ENCODE results near the gene NOP58. TPM values are rescaled to one million over a fixed set of nuclear protein-coding genes. Genes with fewer than 3 reads are reported as not detected.
"Not testable (repeated sequence)": the region's sequence is repeated elsewhere in the genome, so short reads cannot be mapped to it uniquely, and the experiment has no call there.

Gene NOP58
- total RNA-seq, 1 experiment from 2014 or later: 73.4 TPM

DNA sequence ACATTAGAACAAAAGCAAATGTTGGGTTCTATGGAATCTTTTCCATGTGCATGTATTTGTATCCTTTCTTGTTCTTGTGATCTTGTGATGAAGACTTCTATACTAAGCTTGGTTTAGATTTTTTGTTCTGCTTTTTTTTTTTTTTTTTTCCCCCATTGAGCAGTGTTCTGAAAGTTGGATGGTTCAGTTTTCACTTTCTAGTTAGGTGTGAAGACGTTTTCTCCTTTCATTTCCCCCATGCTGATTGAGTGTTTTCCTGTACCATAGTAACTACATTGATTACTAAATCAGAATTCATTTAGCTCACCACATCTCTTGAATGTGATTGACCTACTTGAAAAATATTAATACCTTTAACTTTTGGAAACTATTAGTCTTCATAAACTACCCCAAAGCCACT is 34.1 kb downstream of the NOP58 start:
- DNase-seq (ENCODE audit: low spot score): no peak

DNA sequence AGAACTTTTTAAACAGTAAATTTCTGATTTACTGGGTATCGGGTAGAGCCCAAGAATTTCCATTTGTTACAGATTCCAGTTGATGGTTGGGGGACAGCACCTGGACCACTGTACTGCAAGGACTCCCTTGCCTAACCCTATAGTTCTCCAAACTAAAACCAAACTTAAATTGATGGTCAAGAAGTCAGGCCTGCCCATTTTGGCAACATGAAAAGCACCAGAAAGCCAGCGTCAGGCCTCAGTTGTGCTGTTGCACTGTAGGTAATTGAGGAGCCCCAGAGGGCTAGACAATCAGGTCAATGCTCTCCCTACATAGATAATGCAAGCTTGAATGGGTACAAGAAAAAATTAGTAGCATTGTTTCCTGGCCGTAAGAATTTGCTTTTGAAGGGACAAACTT is 40.5 kb downstream of the NOP58 start:
- DNase-seq (ENCODE audit: low spot score): no peak

DNA sequence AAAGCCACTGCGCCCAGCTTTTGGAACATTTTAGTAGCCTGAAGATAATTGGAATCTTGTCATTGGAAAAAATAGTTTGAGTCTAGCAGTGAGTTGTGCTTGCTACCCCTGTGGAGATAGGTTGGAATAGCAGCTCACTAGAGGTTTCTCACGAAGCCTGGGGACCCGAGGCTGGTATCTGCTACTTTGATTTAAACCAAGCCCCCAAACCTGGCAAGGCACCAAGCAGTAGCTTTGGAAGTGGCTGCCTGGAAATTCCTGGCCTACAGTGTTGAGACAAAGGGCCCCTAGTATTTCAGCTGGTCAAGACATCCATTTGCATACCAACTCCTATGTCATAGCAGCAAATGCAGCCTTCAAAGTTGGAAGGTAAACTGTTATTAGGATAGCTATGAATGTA is 42.1 kb downstream of the NOP58 start:
- no peak for DNase-seq (ENCODE audit: low spot score)

DNA sequence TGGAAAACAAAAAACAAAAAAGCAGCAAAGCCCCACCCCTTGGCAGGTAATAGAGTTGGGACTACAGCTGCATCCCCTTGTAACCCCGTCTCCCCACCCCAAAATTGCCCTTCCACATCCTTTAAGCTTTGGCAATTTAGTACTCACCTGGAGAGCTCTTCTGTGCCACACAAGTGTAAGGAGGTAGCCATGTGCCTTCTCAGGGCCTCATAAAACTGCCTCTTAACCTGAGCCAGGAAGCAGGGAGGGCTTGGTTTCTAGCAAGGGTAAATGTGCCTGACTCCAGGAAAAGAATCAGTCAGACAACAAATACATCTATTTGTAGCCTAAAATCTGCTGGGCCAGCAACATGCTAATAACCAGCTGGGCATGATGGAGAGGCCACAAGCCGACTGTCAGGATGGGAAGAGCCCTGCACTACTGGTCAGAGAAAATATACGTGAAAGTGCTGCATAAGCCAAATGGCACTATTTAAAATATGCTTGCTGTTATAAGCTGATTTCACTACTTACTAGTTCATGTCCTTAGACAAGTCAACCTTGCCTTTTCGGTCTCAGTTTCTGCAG is 46.3 kb downstream of the NOP58 start:
- no peak for DNase-seq (ENCODE audit: low spot score)

DNA sequence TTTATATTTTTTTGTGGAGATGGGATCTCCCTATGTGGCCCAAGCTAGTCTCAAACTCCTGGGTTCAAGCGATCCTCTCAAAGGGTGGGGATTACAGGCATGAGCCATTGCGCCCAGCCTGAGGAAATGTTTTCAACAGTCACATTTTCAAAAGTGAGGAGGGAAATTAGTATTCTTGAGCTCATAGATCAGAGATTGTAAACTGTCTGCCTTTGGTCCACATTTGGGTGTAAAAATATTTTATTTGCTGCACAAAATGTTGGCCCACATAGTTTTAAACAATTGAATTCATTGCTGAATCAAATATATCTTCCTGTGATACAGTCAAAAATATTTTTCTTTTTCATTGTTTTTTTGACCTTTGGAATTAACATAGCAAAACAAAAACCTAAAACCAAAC is 48.6 kb downstream of the NOP58 start:
- DNase-seq (ENCODE audit: low spot score): no peak

DNA sequence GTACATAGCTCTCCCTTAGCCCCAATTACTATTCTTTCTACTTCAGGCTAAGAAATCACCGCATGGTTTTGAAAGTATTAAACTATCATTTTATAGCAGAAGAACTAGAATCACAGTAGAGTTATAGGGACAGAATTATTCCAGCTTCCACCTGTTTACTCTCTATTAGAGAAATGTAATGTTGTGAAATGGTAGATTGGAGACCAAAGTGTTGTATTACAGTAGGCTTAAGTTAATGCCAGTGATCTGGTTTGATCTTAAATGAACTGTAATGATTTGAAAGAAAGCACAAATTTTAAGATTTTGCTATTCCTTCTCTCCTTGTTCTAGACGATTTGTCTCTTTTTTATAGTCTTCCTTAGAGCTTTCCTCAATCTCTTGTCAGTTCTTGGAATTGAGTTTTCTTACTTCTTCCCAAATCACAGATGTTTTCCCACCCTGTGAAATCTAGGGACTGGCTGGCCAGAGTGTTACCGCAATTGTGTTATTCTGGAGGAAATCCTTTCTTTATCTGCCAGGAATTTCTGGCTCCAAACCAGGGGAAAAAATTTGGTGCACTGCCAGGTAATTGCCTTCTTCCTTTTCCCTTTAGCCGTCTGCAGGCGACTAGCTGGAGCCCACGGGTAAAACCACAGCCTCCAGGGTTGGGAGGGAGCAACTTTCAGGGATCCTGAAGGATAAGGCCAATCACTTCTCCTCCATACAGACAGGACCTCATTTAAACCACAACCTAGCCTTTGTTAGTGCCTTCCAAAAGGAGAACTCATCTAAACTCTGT is 51.7 kb downstream of the NOP58 start:
- DNase-seq (ENCODE audit: low spot score): peak; percentile 80

DNA sequence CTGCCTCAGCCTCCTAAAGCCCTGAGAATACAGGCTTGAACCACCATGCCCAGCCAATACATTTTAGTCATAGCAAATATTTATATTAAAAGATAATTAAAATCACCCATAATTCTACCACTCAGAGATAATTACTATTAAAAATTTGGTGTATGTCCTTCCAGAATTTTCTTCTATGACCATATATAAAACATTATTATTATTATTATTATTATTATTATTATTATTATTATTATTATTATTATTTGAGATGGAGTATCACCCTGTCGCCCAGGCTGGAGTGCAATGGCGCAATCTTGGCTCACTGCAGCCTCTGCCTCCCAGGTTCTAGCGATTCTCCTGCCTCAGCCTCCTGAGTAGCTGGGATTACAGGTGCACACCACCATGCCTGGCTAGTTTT is 54.8 kb downstream of the NOP58 start:
- DNase-seq (ENCODE audit: low spot score): not testable (repeated sequence)

DNA sequence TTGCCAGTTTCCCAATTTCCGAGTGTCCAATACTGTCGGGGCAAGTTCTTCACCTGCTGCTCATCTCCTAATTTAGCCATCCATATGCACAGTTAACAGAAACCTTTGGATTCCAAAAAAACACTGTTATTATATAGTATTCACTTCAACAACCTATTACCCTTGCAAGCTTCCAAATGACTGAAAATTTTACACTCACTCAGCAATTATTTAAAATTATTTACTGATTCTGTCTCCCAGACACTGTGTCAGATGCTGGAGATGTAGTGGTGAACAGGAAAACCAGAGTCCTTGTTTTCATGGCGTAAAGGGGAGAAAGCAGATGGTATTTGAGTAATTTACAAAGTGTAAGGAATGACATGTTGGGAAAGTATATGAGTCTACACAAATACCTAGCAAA is 56.9 kb downstream of the NOP58 start:
- no peak for DNase-seq (ENCODE audit: low spot score)

DNA sequence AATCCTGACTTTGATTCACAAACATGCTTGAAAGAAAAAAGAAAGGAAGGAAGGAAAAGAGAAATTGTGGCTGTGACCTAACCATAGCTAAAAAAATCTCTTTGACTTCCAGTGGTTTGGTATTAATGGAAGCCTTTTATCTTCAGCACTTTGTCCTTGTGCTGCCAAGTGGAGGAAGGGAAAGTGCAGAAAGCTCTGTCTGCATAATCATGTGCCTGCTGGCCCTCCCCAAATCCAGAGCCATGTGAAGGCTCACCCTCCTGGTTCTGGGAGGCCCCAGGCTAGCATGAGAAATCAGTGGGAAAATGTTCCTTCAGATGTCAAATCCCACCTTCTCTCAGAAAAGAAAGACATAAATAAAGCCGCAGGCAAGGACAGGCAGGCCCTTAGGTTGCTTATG is 62.3 kb downstream of the NOP58 start:
- no peak for DNase-seq (ENCODE audit: low spot score)

DNA sequence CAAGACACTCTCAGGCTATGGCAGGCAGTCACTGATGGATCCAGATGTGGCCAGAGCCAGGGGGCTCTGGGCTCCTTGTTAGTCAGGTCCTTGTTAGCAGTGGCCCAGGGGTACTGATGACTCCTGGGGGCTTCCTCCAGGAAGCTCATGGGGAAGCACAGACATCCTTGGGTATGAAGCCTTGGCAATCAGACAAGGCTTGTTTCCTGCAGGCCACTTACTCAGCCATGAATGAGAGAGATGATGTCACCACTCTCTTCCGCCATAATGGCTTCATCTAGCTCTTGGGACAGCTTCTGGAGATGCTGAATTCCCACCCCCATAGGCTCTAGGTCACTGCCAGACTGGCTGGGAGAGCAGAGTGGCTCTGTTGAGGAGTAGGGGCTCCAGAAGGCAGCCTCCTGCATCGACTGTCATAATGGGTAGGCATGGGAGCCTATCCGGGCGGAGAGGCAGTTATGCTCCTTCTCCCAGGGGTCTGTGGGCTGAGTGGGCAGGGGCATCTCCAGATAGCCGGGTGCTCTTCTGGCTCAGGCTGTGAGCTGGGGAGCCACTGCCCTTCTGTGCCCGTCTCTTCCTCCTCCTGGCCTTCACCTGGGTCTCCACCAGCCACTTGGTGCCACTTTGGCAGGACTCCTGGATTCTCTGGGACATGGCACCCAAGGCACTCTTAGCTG is 70.4 kb downstream of the NOP58 start:
- DNase-seq (ENCODE audit: low spot score): no peak

DNA sequence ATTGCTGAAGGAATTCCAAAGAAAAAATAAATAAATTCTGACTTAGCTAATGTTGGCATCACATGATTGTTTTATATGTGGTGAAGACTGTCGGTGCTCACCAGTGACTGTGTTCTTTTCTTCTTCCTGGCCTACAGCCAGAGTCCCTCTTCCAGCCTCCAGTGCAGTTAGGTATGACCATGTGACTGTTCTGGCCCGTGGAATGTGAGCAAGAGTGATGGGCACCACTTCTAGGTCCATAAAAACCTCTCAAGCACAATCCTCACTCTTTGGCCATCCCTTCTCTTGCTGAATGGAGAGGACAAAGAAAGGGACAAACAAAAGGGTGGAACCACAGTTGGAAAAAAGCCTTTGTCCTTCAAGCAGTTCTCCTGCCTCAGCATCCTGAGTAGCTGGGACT is 71.6 kb downstream of the NOP58 start:
- no peak for DNase-seq (ENCODE audit: low spot score)

DNA sequence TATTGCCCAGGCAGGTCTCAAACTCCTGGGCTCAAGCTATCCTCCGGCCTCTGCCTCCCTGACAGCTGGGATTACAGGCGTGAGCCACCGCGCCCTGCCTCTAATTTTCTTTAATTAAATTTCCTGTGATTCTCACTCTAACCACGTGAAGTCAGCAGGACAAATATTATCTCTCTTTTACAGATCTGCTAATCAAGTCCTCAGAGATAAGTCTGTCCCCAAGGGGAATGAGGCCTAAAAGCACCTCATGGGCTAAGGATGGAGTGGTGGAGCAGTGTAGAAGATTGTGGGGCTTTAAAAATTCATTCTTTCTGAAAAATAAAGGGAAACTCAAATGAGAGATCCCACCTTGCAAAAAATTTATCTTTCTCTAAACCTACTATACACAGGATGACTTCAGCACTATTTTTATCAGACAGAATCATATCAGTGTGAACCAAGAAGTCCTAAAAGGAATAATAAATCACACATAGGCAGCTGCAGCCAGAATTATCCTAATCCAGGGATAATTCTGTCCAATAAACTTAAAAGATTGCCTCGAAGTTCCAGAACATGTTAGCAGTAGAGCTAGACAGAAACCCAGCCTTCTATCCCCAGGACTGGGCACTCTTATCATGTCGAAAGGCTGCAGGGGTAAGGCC is 72.3 kb downstream of the NOP58 start:
- DNase-seq (ENCODE audit: low spot score): no peak

DNA sequence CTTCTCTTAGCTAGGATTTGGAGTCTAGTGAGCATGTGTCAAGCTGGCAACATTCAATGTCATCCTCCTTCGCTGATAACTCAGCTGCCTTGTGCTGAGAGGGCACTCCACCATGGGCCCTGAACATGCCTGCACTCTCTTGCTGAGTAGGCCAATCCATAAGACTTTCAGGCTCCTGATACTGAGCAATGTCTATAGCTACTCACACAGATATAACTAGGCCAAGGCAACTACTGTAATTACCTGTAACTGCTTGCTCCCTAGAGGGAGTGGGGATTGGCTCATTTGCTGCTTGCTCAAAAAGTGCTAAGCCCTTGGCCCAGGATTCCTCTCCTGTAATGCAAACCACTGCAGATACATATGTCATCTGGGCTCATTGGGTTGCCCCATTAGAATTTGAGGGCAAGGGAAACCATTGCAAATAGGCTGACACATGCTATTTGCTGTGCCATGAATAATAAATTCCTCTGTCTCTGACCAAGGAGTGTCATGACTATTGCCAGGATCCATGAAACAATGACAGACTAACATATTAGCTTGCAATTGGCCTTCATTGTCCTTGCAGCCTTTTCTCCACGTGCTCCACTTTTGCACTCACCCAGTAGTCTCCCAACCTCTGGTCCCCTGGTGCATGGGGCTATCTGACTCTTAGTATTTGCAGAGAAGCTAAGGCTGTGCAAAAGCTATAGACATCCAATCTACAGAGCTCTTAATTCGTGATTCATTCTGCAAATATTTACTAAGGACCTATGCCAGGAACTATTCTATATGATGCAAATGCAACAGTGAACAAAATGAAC is 73.7 kb downstream of the NOP58 start:
- peak; percentile 77 for DNase-seq (ENCODE audit: low spot score)

DNA sequence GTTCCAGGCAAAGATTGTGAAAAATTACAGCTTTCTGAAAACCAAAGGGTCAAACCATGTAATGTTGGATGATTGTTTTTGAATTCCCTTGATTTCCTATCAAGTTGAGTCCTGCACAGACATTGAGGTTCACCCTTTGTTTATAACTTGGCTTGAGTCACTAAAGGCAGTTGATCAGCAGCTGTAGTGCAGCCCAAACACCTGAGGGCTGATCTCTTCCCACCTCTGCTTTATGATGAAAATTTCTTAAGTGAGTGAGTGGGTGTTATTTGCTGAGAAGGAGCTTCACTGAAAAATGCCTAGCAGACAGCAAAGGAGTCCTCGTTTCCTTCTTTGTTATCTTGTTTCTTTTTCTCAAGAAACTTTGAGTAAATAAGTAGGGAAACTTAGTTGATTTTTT is 78.6 kb downstream of the NOP58 start:
- no peak for DNase-seq (ENCODE audit: low spot score)

DNA sequence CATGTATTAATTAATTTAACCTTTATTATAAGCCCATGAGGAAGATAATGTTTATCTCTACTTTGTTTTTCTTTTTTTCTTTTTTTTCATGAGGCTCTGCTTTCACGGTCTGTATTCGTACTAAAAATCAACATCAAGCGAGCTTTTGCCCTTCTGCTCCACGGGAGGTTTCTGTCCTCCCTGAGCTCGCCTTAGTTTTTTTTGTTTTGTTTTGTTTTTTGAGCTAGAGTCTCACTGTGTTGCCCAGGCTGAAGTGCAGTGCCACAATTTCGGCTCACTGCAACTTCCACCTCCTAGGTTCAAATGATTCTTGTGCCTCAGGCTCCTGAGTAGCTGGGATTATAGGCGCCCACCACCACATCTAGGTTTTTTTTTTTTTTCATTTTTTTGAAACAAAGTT is 80.6 kb downstream of the NOP58 start:
- DNase-seq (ENCODE audit: low spot score): no peak

Small RNA genes within 50 kb of the gene (small RNA-seq; reads per million reads assigned to genes)
- gene AC079354.2: not detected
- not detected for gene RF00575
- gene RN7SL753P: not detected
- 24.3 reads per million, percentile 93 among the genes with 10 or more reads in this experiment for gene SNORD11
- gene SNORD11B: 5.2 reads per million, percentile 83 among the genes with 10 or more reads in this experiment
- 147 reads per million, percentile 97 among the genes with 10 or more reads in this experiment for gene SNORD70

Other genes with a start within 250 kb of the NOP58 start
- 17.4 and 18.2 TPM in 2 replicates for gene FZD7, start 231.9 kb upstream of the NOP58 start, total RNA-seq (2014; rRNA removed; shearing (Covaris generic))
- gene KIAA2012, start 192.5 kb upstream of the NOP58 start, total RNA-seq (2014; rRNA removed; shearing (Covaris generic)): 0.05 TPM in 1 of 2 replicates, not detected in the other
- 67.3 and 69.5 TPM in 2 replicates for gene SUMO1, start 27.2 kb upstream of the NOP58 start, total RNA-seq (2014; rRNA removed; shearing (Covaris generic))
- gene BMPR2, start 110.6 kb downstream of the NOP58 start, total RNA-seq (2014; rRNA removed; shearing (Covaris generic)): 5.0 and 9.7 TPM in 2 replicates

Data from HT-29 (cell line).